T-cell (primary cell): ENCODE data around the gene HHAT. TPM values are rescaled to one million over a fixed set of nuclear protein-coding genes. Genes with fewer than 3 reads are reported as not detected.
"Not testable (repeated sequence)": the region's sequence is repeated elsewhere in the genome, so short reads cannot be mapped to it uniquely, and the experiment has no call there.

Source experiments
- ATAC-seq, 4 experiments: fragments of 200-7000 bp in 3 of 4; fragments of 150-1000 bp in 1 of 4; cut with Tn5 transposase; replicated peaks in 1 of 4; 1 replicate in 3 of 4; 2 replicates in 1 of 4; pipeline ENCODE4 v1.10.0; 2021; ENCODE audit warnings: moderate library complexity in 3 of 4, mild to moderate bottlenecking in 2 of 4, moderate number of reproducible peaks in 1 of 4
- CTCF ChIA-PET, 2 donors: fragments of 300-600 bp; sonication (Branson Sonifier 250); formaldehyde crosslinking; loops; one replicate each; lab custom pipeline; 2022; ENCODE audit warnings: antibody characterized with exemption in 2 of 2; lab: Charles Lee
- POLR2A ChIA-PET, 2 donors: fragments of 300-600 bp; sonication (Branson Sonifier 250); formaldehyde crosslinking; loops; one replicate each; lab custom pipeline; 2022; ENCODE audit warnings: antibody characterized with exemption in 2 of 2; lab: Charles Lee
- DNase-seq, 35 experiments: peaks; one replicate each; pipeline versions ENCODE4 v3.0.0 to v3.0.0-alpha.2; 2013 to 2023
- H3K27ac ChIP-seq: one replicate; pipeline ENCODE4 v1.5.1; 2013; ENCODE audit warnings: low read length
- H3K27me3 ChIP-seq, 2 experiments: replicated peaks in 1 of 2; 1 replicate in 1 of 2; 2 replicates in 1 of 2; pipeline versions ENCODE4 v1.6.1 to v1.7.0; 2013; ENCODE audit warnings: low read length in 1 of 2, mixed read lengths in 1 of 2; ENCODE audit not compliant: control insufficient read depth in 2 of 2, insufficient read depth in 2 of 2; ENCODE audit errors: extremely low read depth in 1 of 2
- H3K36me3 ChIP-seq, 2 donors: 1 replicate in 1 of 2; 2 replicates in 1 of 2; pipeline versions ENCODE4 v1.6.1 to v1.7.0; 2013; ENCODE audit warnings: low read length in 1 of 2; ENCODE audit not compliant: control insufficient read depth in 2 of 2, insufficient read depth in 1 of 2; ENCODE audit errors: extremely low read depth in 1 of 2
- H3K4me1 ChIP-seq, 2 experiments: 1 replicate in 1 of 2; 2 replicates in 1 of 2; pipeline versions ENCODE4 v1.6.1 to v1.7.0; 2013; ENCODE audit warnings: low read length in 2 of 2, mixed read lengths in 1 of 2; ENCODE audit not compliant: insufficient read depth in 2 of 2, control insufficient read depth in 1 of 2; ENCODE audit errors: extremely low read depth in 1 of 2
- H3K4me3 ChIP-seq, 2 donors: 1 replicate in 1 of 2; 2 replicates in 1 of 2; pipeline versions ENCODE4 v1.5.1 to v1.7.0; 2013; ENCODE audit warnings: mild to moderate bottlenecking in 2 of 2, low read length in 1 of 2, moderate library complexity in 1 of 2; ENCODE audit not compliant: control insufficient read depth in 1 of 2; ENCODE audit errors: extremely low read depth in 1 of 2
- H3K9me3 ChIP-seq: 2 replicates; pipeline ENCODE4 v1.7.0; 2013
- H3K27ac Mint-ChIP-seq, 2 donors: one replicate each; pipeline ENCODE4 v1.8.0; 2020 to 2021; ENCODE audit warnings: mild to moderate bottlenecking in 2 of 2, mixed read lengths in 2 of 2
- H3K27me3 Mint-ChIP-seq, 2 donors: one replicate each; pipeline ENCODE4 v1.8.0; 2021 to 2022; ENCODE audit warnings: mixed read lengths in 2 of 2
- H3K36me3 Mint-ChIP-seq: one replicate; pipeline ENCODE4 v1.8.0; 2021; ENCODE audit warnings: mixed read lengths
- H3K4me1 Mint-ChIP-seq, 3 donors: one replicate each; pipeline ENCODE4 v1.8.0; 2020 to 2022; ENCODE audit warnings: mixed read lengths in 3 of 3, mild to moderate bottlenecking in 1 of 3
- H3K4me3 Mint-ChIP-seq, 3 donors: one replicate each; pipeline ENCODE4 v1.8.0; 2020 to 2022; ENCODE audit warnings: mild to moderate bottlenecking in 3 of 3, mixed read lengths in 3 of 3, moderate library complexity in 3 of 3
- H3K9me3 Mint-ChIP-seq, 3 donors: one replicate each; pipeline ENCODE4 v1.8.0; 2020 to 2022; ENCODE audit warnings: mixed read lengths in 3 of 3
- WGBS: methylation state at CpG from one replicate; pipeline ENCODE4 v1.1.5; 2013; ENCODE audit warnings: missing lambda C conversion rate; ENCODE audit not compliant: insufficient coverage; 5-methylcytosine and 5-hydroxymethylcytosine counted together
- total RNA-seq, 35 experiments: library from RNA in 6 of 35; stranded (reverse) in 6 of 35; fragments of 120-200 nt in 1 of 35; gene quantifications; one replicate each; pipeline versions ENCODE4 v1.2.1 to v1.2.4 and lab custom pipeline; 2013 to 2026

Gene HHAT
- total RNA-seq, 5 donors from 2014 or later (not counting 1 experiment from before 2014, with no cell fraction given), result 2.2 to 7.9 (median 4.1) TPM

DNA sequence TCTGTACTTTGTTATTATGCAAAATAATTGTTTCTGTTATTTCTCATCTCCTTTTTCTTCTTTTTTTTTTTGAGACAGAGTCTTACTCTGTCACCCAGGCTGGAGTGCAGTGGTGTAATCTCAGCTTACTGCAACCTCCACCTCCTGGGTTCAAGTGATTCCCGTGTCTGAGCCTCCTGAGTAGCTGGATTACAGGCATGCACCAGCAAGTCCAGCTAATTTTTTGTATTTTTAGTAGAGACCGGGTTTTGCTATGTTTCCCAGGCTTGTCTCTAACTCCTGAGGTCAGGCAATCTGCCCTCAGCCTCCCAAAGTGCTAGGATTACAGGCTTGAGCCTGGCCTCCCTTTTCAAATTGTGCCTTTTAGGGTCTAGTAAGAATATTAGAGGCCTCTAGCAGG, 77.6 kb downstream of the HHAT start:
- 67% methylated on average over 2 of the region's 2 CpGs for WGBS
- H3K36me3 ChIP-seq, DNase-seq, ATAC-seq, H3K36me3 Mint-ChIP-seq, H3K27me3 ChIP-seq, H3K4me3 ChIP-seq, H3K27me3 Mint-ChIP-seq, H3K4me1 Mint-ChIP-seq, POLR2A ChIA-PET, H3K9me3 ChIP-seq, H3K4me3 Mint-ChIP-seq, H3K9me3 Mint-ChIP-seq, H3K4me1 ChIP-seq, H3K27ac Mint-ChIP-seq, H3K27ac ChIP-seq: not testable (repeated sequence)
- CTCF ChIA-PET, result interaction anchor here (0.9 to 1.1 kb wide), 2 partner anchors 13 to 729 kb away, joined by 3 to 6 read pairs; no protein-coding TSS in a partner anchor

- Mint-ChIP-seq H3K27ac (no peak overlapping the region), H3K4me3 (no peak overlapping the region), H3K9me3 (no peaks in the 10 kb centered on the region), H3K4me1 (peaks cover 0 to 5% (median 0%) of the 10 kb centered on the region in 3 donors), H3K27me3 (no peaks in the 10 kb centered on the region), H3K36me3 (peaks cover 7% of the 10 kb centered on the region)
- POLR2A ChIA-PET, result no interaction called here
- peak; percentile 17 to 82 (median 60) for DNase-seq
- H3K27me3 ChIP-seq, result no peaks in the 10 kb centered on the region
- CTCF ChIA-PET, result interaction anchor here (0.6 to 1.1 kb wide), 4 partner anchors 12 to 786 kb away, joined by 3 to 6 read pairs (median 4); no protein-coding TSS in a partner anchor
- peak; percentile 52 to 70 (median 62) for ATAC-seq
- H3K36me3 ChIP-seq, result peaks cover 3 to 4% of the 10 kb centered on the region in 2 donors
- no peak overlapping the region for H3K4me3 ChIP-seq
- WGBS, result 34% methylated on average over 6 of the region's 9 CpGs
- no peak overlapping the region for H3K27ac ChIP-seq
- no peaks in the 10 kb centered on the region for H3K9me3 ChIP-seq
- H3K4me1 ChIP-seq, result no peaks in the 10 kb centered on the region
Observed at GRCh38 chr1:210407207-210407886, 78.6 kb downstream of the HHAT start.

DNA sequence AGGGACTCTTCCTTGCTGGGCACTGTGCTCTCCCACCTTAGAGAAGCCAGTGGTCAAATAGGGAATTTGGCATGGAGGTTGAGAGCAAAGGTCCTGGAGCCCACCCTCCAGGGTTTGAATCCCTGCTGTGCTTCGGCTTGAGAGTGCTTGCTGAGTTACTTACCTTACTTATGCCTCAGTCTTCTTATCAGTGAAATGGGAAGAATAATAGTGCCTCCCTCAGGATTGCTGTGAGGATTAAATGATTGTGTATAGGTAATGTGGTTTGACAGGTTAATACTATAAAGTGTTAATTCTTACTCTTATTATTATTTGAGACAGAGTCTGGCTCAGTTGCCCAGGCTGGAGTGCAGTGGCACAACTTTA, 79.2 kb downstream of the HHAT start:
- Mint-ChIP-seq H3K9me3 (no peaks in the 10 kb centered on the region), H3K4me3 (no peak overlapping the region), H3K27ac (no peak overlapping the region), H3K4me1 (peaks cover 0 to 5% (median 0%) of the 10 kb centered on the region in 3 donors), H3K36me3 (peaks cover 6% of the 10 kb centered on the region), H3K27me3 (no peaks in the 10 kb centered on the region)
- ChIA-PET POLR2A (no interaction called here), CTCF (interaction anchor here in 1 of 2 donors (0.6 kb wide), 1 partner anchor 728 kb away, joined by 6 read pairs; no protein-coding TSS in a partner anchor)
- H3K4me3 ChIP-seq, result no peak overlapping the region
- no CpG with 5 or more reads among the region's 1 CpG for WGBS
- H3K4me1 ChIP-seq, result no peaks in the 10 kb centered on the region
- DNase-seq, result no peak
- no peak for ATAC-seq
- H3K36me3 ChIP-seq, result peaks cover 3 to 4% of the 10 kb centered on the region in 2 donors
- H3K27me3 ChIP-seq, result no peaks in the 10 kb centered on the region
- no peak overlapping the region for H3K27ac ChIP-seq
- H3K9me3 ChIP-seq, result no peaks in the 10 kb centered on the region

- H3K4me1 ChIP-seq, result no peaks in the 10 kb centered on the region
- Mint-ChIP-seq H3K36me3 (peaks cover 12% of the 10 kb centered on the region), H3K4me1 (peaks cover 0 to 3% (median 0%) of the 10 kb centered on the region in 3 donors), H3K27ac (no peak overlapping the region), H3K4me3 (no peak overlapping the region), H3K9me3 (no peaks in the 10 kb centered on the region), H3K27me3 (no peaks in the 10 kb centered on the region)
- no peak overlapping the region for H3K27ac ChIP-seq
- no peak overlapping the region for H3K4me3 ChIP-seq
- no peaks in the 10 kb centered on the region for H3K27me3 ChIP-seq
- no peak for ATAC-seq
- DNase-seq, result no peak
- WGBS, result no CpG with 5 or more reads among the region's 1 CpG
- ChIA-PET CTCF (no interaction called here), POLR2A (no interaction called here)
- H3K36me3 ChIP-seq, result peaks cover 3 to 4% of the 10 kb centered on the region in 2 donors
- no peaks in the 10 kb centered on the region for H3K9me3 ChIP-seq
Observed at GRCh38 chr1:210412240-210412639, 83.5 kb downstream of the HHAT start.

DNA sequence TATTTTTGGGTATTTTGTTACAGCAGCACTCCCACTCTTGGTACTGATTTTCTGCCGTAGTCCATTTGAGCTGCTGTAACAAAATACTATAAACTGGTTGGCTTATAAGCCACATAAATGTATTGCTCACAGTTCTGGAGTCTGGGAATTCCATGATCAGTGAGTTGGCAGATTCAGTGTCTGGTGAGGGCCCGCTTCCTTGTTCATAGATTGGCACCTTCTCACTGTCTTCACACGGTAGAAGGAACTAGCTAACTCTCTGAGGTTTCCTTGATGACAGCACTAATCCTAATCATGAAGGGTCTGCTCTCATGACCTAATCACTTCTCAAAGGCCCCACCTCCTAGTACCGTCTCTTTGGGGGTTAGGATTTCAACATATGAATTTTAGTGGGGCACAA, 85.2 kb downstream of the HHAT start:
- H3K27me3 Mint-ChIP-seq, result no peaks in the 10 kb centered on the region
- Histone ChIP-seq H3K4me1 (no peaks in the 10 kb centered on the region), H3K9me3 (no peaks in the 10 kb centered on the region), H3K27ac (no peak overlapping the region), H3K4me3 (no peak overlapping the region), H3K36me3 (peaks cover 3 to 4% of the 10 kb centered on the region in 2 donors), H3K27me3 (no peaks in the 10 kb centered on the region)
- ATAC-seq (no peak), DNase-seq (no peak)
- peaks cover 16% of the 10 kb centered on the region for H3K36me3 Mint-ChIP-seq
- no CpG with 5 or more reads among the region's 4 CpGs for WGBS
- CTCF ChIA-PET, result interaction anchor here in 1 of 2 donors (0.7 kb wide), 1 partner anchor 11 kb away, joined by 4 read pairs; no protein-coding TSS in a partner anchor
- H3K4me1 Mint-ChIP-seq, result no peaks in the 10 kb centered on the region
- no peak overlapping the region for H3K4me3 Mint-ChIP-seq
- POLR2A ChIA-PET, result interaction anchor here in 1 of 2 donors (0.7 kb wide), 1 partner anchor 38 kb away, joined by 3 read pairs; no protein-coding TSS in a partner anchor
- no peaks in the 10 kb centered on the region for H3K9me3 Mint-ChIP-seq
- H3K27ac Mint-ChIP-seq, result no peak overlapping the region

DNA sequence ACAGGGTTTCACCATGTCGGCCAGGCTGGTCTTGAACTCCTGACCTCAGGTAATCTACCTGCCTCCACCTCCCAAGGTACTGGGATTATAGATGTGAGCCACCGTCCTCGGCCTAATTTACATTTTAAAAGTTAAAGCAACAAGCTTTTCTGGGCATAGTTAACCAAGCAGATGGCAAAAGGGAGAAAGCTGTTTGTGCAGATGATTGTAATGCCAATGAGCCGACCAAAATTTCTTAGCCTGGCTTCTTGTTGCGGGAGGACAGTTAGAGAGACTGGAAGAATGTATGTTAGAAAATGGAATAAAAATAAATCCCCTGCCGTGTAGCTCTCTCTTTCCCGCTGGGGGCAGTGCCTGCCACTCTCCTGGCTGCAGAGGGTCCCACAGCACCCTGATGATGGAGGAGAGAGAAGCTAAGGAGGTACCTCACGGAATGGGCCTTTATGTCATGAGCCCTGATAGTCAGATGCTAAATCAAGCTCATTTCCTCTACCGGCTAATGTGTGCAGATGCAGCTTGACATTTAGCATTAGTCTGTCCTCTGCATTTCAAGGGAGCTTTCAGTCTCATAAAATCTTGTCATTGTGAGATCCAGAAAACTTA, 87.2 kb downstream of the HHAT start:
- Mint-ChIP-seq H3K4me3 (no peak overlapping the region), H3K9me3 (no peaks in the 10 kb centered on the region), H3K27me3 (no peaks in the 10 kb centered on the region), H3K36me3 (peaks cover 17% of the 10 kb centered on the region), H3K4me1 (no peaks in the 10 kb centered on the region), H3K27ac (no peak overlapping the region)
- POLR2A ChIA-PET, result no interaction called here
- H3K27me3 ChIP-seq, result no peaks in the 10 kb centered on the region
- DNase-seq (no peak), ATAC-seq (no peak)
- WGBS, result 92% methylated on average over 2 of the region's 9 CpGs
- H3K4me1 ChIP-seq, result no peaks in the 10 kb centered on the region
- CTCF ChIA-PET, result interaction anchor here in 1 of 2 donors (0.7 kb wide), 1 partner anchor 55 kb away, joined by 3 read pairs; no protein-coding TSS in a partner anchor
- no peak overlapping the region for H3K4me3 ChIP-seq
- no peaks in the 10 kb centered on the region for H3K9me3 ChIP-seq
- peaks cover 3 to 4% of the 10 kb centered on the region in 2 donors for H3K36me3 ChIP-seq
- no peak overlapping the region for H3K27ac ChIP-seq
